ENCODE measurements around the gene F12.

DNA sequence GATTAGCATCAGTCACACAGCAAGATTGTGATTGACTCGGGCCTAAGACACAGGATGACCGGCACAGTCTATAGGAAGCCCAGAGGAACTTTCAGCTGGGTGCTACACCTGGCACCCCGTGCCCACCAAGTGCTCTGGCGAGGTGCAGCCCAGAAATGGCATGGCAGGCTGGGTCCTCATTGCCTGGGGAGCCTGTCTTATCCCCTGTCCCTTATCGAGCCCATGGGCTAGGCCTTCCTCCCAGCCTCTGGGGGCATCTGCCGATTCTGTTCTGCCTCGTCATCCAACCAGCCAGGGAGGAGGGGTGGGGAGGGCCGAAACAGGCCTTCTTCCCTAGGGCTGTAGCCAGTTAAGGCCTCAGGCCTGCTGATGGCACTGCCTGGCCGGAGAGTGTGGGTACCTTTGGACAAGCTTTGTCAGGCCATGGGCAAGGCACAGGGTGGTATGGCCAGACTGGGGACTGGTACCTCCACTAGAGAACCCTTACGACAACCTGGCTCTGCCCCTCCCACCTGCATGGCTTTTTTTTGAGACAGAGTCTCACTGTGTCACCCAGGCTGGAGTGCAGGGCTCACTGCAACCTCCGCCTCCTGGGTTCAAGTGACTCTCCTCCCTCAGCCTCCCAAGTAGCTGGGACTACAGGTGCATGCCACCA, 18.7 kb upstream of the F12 start:
- TF ChIP-seq EGR1 (IDR thresholded peaks at IDR 0.05; ENCODE audit: low read depth) = no peak
- no peak for TF ChIP-seq POLR2A (IDR thresholded peaks at IDR 0.05; ENCODE audit: borderline replicate concordance, extremely low read depth, insufficient read depth, insufficient read length)
- TF ChIP-seq, protein P1, sequence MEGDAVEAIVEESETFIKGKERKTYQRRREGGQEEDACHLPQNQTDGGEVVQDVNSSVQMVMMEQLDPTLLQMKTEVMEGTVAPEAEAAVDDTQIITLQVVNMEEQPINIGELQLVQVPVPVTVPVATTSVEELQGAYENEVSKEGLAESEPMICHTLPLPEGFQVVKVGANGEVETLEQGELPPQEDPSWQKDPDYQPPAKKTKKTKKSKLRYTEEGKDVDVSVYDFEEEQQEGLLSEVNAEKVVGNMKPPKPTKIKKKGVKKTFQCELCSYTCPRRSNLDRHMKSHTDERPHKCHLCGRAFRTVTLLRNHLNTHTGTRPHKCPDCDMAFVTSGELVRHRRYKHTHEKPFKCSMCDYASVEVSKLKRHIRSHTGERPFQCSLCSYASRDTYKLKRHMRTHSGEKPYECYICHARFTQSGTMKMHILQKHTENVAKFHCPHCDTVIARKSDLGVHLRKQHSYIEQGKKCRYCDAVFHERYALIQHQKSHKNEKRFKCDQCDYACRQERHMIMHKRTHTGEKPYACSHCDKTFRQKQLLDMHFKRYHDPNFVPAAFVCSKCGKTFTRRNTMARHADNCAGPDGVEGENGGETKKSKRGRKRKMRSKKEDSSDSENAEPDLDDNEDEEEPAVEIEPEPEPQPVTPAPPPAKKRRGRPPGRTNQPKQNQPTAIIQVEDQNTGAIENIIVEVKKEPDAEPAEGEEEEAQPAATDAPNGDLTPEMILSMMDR (IDR thresholded peaks at IDR 0.05 in 2 of 3, conservative IDR thresholded peaks at IDR 0.05 in 1 of 3; ENCODE audit: borderline replicate concordance in 1 of 3, insufficient read depth in 1 of 3, low read depth in 2 of 3, low read length in 2 of 3) = no peak
- TF ChIP-seq EZH2 (IDR thresholded peaks at IDR 0.05) = no peak
- no peak for TF ChIP-seq SRF (IDR thresholded peaks at IDR 0.05; ENCODE audit: low read depth)
- no peak for TF ChIP-seq YY1 (IDR thresholded peaks at IDR 0.05; ENCODE audit: extremely low read depth, insufficient replicate concordance, low read depth, low read length)
- TF ChIP-seq POLR2AphosphoS5 (IDR thresholded peaks at IDR 0.05; ENCODE audit: low read depth, low read length) = no peak
- TF ChIP-seq TCF7L2 (IDR thresholded peaks at IDR 0.05; ENCODE audit: borderline replicate concordance, extremely low read depth, insufficient read depth, insufficient read length) = no peak
- no peak for TF ChIP-seq SIN3A (IDR thresholded peaks at IDR 0.05; ENCODE audit: low read depth)
